ENCODE measurements around the gene NHS. TPM values are rescaled to one million over a fixed set of nuclear protein-coding genes. Genes with fewer than 3 reads are reported as not detected.
A peak's percentile ranks its signal among the peaks of the same experiment; 100 is the strongest.

NHS gene
- total RNA-seq, 1 experiment from 2014 or later, result 4.6 TPM

DNA sequence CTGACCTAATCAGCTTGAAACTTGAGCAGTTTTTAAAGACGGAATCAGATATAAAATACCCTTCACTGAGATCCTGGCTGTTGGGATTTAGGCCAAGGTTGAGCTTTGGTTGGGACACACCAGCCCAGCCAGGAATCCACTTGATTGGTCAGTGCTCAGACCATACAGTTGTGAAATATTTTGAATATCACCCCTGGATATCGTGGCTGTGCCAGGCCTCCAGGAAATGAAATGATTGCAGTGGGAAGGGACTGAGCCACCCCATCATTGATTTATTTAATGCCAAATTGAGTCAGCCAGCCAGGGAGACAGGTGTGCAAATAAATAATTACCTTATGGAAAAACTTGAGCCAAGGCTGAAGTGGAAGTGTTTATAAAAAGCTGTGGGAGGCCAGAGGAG lies 233.9 kb downstream of the NHS start:
- no peak for DNase-seq (ENCODE audit: extremely low read depth, low read depth)

DNA sequence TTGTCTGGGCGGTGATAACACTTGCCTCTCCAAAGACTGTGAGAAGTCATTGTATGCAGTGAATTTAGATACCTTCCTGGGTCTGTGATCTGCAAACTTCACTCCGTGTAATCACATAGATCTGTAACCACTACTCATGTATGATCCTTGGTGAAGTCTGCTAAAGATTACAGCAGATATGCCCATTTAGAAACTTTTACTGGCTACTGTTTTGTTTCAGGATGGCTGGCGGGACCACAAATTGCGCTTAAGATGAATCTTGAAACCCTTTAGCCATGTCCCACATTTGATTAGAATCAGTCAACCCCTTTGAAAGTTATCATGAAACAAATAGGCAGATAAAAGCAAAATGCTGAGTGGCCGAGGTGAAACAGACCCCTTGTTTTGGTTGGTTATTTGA lies 235.8 kb downstream of the NHS start:
- DNase-seq (ENCODE audit: extremely low read depth, low read depth), result no peak

DNA sequence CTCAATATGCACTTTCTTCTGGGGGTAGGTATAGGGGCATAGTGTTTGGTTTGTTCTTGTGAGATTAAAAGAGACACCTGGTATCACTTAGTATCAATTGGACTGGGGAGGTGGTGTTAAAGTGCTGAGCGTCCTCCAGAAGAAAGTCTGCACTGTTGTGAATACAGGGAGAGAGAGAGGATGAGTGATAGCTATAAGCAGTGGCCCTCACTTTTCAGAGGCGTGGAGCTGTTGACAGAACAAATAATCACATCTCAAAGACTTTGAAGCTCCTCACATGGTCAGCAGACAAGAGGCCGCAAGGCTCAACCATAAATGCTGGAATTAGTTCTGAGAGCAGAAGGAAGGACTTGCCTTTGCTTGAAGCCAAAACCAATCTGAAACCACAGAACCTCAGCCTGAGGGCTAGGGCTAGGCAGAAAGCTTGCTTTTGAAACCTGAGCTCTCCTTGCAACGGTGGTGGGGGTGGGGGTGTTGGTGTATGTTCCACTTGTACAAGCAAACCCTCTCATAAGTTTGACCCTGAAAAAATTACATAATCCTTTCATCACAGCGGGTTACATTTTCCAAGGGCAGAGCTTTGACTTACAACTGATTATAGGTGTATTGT lies 239.1 kb downstream of the NHS start:
- DNase-seq (ENCODE audit: extremely low read depth, low read depth), result no peak

DNA sequence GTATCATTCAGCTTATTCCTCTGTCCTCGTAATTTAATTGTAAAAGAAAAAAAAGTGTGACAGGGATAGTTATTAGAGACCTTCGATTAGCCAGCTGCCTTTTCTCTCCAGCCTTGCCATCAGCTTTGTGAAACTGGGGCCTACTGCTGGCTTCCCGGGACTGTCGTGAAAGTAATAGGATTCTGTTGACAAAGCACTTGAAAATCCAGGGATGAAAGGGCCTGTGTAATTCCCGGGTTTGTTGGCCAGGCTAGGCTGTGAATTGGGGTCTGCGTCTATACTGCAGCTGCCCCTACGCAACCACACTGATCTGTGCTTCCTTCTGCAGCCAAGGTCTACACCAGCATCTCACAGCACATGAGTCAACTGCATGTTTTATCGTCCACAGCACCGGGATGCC lies 241.9 kb downstream of the NHS start:
- DNase-seq (ENCODE audit: extremely low read depth, low read depth), result no peak

DNA sequence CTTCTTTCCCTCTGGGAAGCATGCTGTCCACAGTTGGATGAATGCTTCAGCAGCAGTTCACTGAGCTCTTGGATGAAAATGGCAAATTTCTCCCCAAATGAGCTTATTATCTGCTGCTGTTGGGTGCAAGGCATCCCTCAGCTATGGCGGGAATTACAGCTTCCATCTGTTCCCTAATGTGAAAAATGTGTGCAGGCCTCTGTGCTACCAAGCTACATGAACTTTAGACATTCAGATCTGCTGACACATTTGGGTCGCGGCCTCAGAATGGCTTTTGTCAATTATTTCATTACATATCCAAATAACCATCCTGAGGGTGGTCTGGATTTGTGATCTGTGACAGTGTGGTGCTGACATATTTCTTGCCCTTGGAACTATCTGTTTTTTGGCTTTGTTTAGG lies 242.8 kb downstream of the NHS start:
- no peak for DNase-seq (ENCODE audit: extremely low read depth, low read depth)

- DNase-seq (ENCODE audit: extremely low read depth, low read depth), result no peak
Measured at GRCh38 chrX:17621566-17622270, 246.7 kb downstream of the NHS start.

DNA sequence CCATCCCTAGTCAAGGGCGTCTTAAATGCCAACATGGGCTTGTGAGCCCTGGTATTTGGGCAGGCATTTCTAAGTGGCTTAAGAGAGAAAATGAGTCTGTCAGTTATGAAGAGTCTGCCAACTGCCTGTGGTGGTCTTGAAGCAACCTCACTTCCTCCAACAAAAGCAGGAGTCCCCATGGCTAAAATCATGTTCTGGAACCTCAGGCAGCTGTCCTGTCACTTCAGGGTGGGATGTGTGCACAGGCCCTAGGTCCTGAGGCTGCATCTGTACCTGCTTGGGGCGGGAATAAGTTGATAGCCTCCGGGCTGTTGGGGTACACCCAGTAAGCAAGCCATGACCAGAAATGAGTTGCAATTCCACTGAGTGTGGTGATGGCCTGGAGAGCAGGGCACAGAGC lies 247.3 kb downstream of the NHS start:
- DNase-seq (ENCODE audit: extremely low read depth, low read depth), result no peak

DNA sequence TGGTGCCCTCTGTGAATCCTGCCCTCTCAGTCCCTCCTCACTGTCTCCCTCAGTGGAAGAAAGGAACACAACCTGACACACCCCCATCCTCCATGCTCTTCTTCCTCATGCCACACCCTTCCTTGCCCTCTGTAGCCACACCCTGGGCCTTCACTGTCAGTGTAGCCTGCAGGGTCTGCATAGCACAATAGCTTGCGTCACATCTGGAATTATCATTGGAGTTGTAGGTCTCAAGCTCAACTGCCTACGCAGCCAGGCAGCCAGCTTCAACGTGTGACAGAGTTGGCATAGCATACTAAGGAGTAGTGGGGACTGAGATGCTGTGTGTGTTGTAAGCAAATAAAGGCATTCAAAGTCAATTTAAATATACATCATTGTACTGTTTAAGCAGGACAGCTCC lies 248.8 kb downstream of the NHS start:
- no peak for DNase-seq (ENCODE audit: extremely low read depth, low read depth)

GRCh38 chrX:17627026-17627425 lies 252.0 kb downstream of the NHS start:
- no peak for DNase-seq (ENCODE audit: extremely low read depth, low read depth)

DNA sequence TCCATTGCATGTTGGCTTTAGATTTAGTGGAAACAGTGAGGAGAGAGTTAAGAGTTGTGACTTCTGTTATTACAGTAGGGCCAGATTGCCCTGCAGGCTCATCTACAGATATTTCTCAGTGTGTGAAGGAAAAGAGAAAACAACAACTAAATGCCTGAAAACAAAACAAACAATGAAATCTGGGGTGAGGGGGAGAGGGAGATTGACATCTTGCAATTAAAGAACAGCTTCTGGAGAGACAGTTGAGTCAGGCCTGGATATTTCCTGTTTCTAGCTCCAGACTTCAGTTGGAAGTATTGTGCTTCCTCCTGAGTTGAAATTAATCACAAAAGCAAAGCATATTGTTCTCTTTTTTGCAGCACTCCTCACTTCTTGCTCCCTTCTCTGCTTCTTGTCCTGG lies 254.0 kb downstream of the NHS start:
- no peak for DNase-seq (ENCODE audit: extremely low read depth, low read depth)

DNA sequence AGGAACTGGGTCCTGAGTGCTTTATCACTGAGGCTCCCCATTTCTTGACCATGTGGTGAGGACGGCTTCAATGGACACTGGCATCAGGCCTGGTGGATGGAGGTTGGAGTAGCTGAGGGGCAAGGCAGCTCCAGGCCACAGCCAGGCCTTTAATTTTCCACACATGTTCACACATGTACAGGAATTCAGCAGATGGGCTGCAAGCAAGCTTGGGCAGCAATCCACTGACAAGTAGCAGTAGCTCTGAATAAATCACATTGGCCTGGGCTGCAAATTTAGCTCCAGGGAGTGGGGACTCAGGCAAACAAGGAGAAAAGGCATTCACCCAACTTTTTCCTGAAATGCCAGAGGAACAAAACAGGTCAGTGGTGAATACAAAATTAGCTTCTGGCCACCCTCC lies 254.5 kb downstream of the NHS start:
- DNase-seq (ENCODE audit: extremely low read depth, low read depth), result no peak

DNA sequence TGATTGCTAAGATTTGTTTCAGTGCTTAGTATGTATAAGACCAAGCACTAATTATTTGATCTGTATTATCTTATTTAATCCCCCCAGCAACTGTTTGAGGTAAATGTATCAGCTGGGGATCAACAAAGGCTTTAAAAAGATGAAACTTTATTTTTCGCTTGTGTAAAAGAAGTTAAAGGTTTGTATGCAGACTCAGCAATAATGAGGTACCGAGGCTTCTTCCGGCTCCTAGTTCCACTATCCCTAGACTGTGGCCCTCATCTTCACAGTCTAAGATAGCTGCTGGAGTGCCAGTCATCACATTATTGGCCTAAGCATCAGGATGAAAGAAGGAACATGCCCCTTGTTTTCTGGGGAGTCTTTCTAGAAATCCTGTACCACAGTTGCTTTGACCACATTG lies 256.6 kb downstream of the NHS start:
- no peak for DNase-seq (ENCODE audit: extremely low read depth, low read depth)

DNA sequence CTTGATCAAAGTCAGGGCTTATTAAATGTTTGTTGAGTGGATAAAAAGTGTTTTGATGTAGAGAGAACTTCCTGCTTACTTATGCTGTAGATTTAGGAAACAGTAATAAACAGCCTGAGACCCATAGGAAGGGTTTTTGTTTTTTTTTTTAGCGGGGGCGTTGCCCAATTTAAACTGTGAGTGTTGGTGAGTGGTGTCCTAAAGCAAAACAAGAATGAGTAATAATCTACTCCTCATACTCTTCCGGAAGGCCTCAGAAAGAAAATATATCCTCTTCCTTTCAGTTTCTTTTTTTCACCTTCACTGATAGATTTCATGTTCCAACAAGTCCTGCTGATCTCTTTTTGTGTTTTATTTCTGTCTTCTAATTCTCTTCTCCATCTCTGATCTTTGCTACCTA lies 257.9 kb downstream of the NHS start:
- no peak for DNase-seq (ENCODE audit: extremely low read depth, low read depth)

- no peak for DNase-seq (ENCODE audit: extremely low read depth, low read depth)
Measured at GRCh38 chrX:17633546-17633945, 258.5 kb downstream of the NHS start.

GRCh38 chrX:17634542-17635207 lies 259.7 kb downstream of the NHS start:
- no peak for DNase-seq (ENCODE audit: extremely low read depth, low read depth)

GRCh38 chrX:17635231-17635630 lies 260.2 kb downstream of the NHS start:
- peak; percentile 14 for DNase-seq (ENCODE audit: extremely low read depth, low read depth)

DNA sequence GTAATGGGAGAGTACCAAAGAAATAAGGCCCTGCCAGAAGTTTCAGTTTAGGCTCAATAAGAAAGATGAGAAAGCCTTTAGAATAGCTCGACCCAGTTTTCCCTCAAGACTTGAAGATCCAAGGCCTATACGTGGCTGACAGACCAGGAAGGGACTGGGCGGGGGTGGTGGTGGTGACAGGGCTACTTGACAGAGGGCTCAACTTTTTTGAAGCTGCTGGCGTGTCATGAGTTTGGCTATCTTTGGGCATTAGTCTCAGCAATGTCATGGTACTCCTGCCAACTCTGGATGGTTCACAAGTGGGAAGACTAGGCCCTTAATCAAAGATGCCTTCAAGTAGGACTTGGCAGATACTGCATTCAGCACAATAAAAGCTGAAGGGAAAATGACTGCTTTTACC lies 262.2 kb downstream of the NHS start:
- no peak for DNase-seq (ENCODE audit: extremely low read depth, low read depth)

GRCh38 chrX:17638731-17639130 lies 263.7 kb downstream of the NHS start:
- DNase-seq (ENCODE audit: extremely low read depth, low read depth), result no peak

- DNase-seq (ENCODE audit: extremely low read depth, low read depth), result no peak
Measured at GRCh38 chrX:17642891-17643290, 267.9 kb downstream of the NHS start.

GRCh38 chrX:17643528-17643927 lies 268.5 kb downstream of the NHS start:
- no peak for DNase-seq (ENCODE audit: extremely low read depth, low read depth)

DNA sequence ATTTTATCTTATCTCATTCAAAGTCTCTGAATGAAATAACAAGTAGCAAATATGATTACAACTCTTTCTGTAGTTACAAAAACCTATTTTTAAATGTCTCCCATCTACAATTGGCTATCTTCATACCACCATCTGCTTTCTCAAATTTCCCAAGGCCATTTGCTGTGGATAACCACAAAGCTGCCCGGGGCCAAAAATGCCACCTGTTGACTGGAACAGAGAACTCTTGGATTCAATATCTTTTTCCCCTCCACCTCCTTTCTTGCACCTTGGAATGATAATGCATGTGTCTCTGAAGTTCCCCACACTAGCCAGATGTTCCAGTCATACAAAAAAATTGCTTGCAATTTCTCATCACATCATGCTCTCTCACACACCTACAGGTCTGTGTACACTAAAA lies 269.0 kb downstream of the NHS start:
- DNase-seq (ENCODE audit: extremely low read depth, low read depth), result no peak

DNA sequence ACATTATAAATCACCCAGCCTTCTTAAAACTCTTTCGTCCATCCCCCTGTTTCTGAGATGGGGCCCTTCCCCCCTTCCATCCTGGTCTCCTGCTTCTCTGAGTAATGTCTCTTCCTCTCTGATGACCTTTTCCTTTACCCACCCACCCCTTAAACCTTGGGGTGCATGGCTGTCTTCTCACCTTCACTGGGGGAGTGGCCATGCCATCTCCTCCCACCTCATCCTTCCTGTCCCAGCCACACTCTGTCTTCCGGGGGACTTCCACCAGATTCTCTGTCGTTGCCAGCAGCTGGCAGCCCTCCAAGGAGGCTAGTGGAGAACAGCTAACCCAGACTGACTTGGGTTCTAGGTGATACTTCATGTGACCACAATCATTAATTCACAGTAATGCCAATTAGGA lies 279.1 kb downstream of the NHS start:
- no peak for DNase-seq (ENCODE audit: extremely low read depth, low read depth)
